Gastrocnemius medialis (tissue), 4 donors: ENCODE measurements around the gene GPRIN1.

Experiments
- CTCF ChIP-seq, 5 experiments: fragments of 450-650 bp in 3 of 5; fragments of 200-600 bp in 2 of 5; sonication (generic) in 2 of 5; IDR thresholded peaks in 4 of 5; conservative IDR thresholded peaks in 1 of 5; 1 replicate in 4 of 5; 2 replicates in 1 of 5; pipeline ENCODE4 v1.5.1; 2016 to 2019; ENCODE audit warnings: antibody characterized with exemption in 5 of 5, mild to moderate bottlenecking in 3 of 5, moderate library complexity in 3 of 5
- POLR2A ChIP-seq, 2 donors: fragments of 450-650 bp; IDR thresholded peaks; one replicate each; pipeline ENCODE4 v1.6.1; 2017; ENCODE audit warnings: antibody characterized with exemption in 2 of 2, mild to moderate bottlenecking in 2 of 2, moderate library complexity in 2 of 2

GRCh38 chr5:176630681-176631222 lies 20.8 kb upstream of the GPRIN1 start:
- TF ChIP-seq CTCF (IDR thresholded peaks at IDR 0.05 in 4 of 5, conservative IDR thresholded peaks at IDR 0.05 in 1 of 5) = no peak
- TF ChIP-seq POLR2A (IDR thresholded peaks at IDR 0.05) = peak in 1 of 2 donors; percentile 1
